Urothelium cell line (cell line): Measurements from ENCODE around the gene CKM.
"Not testable (repeated sequence)": the region's sequence is repeated elsewhere in the genome, so short reads cannot be mapped to it uniquely, and the experiment has no call there.

Source experiments
- DNase-seq: peaks from one replicate; pipeline ENCODE4 v3.0.0; 2011; ENCODE audit warnings: low spot score, mixed read lengths
- FAIRE-seq: peaks from 2 replicates; lab custom pipeline; 2011; peaks lifted over from hg19 to GRCh38; lab: Jason Lieb, UNC

The CKM gene

DNA sequence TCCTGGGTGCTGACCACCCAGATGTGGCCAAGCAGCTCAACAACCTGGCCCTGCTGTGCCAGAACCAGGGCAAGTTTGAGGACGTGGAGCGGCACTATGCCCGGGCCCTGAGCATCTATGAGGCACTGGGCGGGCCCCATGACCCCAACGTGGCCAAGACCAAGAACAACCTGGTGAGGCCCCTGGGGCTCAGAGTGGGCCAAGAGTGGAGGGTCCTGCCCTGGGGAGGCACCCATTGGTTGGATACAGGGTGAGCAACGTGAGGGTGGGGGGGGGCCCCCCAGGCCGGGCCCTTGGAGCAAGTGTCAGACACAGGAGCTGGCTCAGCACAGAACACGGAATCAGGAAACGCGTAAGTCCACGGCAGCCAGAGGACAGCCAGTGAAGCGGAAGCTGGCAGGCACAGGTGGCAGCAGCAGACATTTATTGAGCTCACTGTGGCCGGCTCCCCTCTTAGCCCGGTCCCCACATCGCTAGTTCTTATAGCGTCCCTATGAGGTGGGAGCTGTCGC lies 26.8 kb upstream of the CKM start:
- DNase-seq = no peak
- no peak for FAIRE-seq

DNA sequence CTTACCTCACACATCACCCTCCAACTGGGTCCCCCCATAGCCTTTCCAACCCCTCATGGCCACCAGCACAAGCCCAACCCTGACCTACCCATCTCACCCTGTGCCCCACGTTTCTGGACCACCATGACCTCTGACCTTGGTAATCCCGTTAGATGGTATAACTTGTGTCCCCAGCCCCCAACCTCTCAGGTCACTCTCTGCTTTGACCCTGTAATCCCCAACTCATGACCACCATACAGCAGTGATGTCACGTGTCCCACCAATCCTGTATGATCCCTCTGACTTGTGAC lies 26.4 kb upstream of the CKM start:
- DNase-seq = no peak
- FAIRE-seq = no peak

DNA sequence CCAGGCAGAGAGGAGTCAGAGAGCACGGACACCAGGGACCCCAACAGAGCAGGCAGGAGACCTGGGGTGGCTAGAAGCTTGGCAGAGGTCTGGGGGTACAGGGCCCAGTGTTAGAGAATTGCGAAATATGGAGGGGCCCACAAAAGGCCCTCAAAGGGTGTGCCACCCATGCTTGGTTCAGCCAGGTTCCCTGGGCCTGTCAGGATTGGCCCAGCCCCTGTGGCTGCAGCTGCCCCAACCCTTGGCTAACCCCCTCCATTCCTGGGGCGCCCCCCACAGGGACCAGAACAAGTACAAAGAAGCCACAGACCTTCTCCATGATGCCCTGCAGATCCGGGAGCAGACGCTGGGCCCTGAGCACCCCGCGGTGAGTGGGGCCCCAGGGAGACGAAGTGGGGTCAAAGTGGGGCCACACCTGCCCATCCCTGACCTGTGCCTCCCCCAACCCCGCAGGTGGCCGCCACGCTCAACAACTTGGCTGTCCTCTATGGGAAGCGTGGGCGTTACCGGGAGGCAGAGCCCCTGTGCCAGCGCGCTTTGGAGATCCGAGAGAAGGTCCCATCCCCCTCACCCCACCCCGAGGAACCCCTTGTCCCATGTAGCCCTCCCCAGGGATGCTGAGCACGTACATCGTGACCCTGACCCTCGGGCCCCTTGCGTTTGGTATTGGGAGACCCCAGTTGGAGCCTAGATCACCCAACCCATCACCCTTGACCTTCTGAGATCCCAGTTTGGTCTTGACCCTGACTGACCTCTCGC lies 25.9 kb upstream of the CKM start:
- DNase-seq (no peak), FAIRE-seq (no peak)

DNA sequence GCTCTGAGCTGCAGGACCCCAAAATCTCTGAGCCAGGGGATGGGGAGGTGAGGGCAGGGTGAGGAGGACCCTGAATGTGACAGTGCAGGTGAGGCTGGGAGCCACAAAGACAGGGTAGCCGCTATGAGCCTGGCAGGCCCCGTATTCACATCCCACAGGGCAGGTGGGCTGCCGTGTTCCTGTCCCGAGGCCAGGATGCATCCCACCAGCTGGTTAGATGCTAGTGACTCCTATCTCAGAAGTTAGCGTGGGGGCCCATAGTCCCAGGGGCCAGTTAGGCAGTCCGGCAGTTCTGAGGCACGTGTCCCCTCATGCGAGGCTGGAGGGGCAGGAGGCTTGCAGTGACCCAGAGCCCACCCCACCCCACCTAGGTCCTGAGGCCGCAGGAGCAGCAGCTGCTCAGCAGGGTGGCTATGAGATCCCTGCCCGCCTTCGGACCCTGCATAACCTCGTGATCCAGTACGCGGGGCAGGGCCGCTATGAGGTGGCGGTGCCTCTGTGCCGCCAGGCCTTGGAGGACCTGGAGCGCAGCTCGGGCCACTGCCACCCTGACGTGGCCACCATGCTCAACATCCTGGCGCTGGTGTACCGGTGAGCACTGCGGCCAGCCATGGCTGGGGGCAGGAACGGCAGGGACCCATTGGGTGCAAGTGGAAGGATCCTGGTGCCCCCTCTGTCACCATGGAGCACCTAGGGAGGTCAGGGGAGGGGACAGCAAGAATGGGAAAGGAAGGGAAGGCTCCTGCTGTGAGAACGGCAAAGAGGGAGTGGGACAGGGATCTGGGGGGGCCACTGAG lies 25.1 kb upstream of the CKM start:
- DNase-seq (no peak), FAIRE-seq (peak; percentile 13)

DNA sequence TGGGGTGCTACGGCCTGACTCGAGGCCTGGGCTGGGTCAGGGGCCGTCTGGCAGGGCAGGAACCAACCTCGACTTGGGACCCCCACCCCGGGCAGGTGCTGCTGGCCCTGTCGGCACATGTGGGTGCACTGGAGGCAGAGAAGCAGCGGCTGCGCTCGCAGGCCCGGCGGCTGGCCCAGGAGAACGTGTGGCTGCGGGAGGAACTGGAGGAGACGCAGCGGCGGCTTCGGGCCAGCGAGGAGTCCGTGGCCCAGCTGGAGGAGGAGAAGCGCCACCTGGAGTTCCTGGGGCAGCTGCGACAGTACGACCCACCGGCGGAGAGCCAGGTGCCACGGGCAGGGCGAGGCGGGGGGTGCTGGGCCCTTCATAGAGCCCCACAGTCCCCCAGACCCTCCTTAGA lies 23.8 kb upstream of the CKM start:
- DNase-seq = no peak

DNA sequence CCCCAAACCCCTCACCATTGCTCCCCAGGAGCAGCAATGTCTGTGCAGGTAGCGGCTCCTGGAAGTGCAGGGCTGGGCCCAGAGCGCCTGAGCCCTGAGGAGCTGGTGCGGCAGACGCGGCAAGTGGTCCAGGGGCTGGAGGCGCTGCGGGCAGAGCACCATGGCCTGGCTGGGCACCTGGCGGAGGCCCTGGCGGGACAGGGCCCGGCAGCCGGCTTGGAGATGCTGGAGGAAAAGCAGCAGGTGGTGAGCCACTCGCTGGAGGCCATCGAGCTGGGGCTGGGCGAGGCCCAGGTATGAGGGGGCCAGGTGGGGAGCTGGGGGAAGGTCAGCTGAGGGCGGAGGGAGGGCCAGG lies 22.8 kb upstream of the CKM start:
- FAIRE-seq (no peak), DNase-seq (no peak)

More for the DNA sequence above, 23.8 kb upstream of the CKM start:
- no peak for FAIRE-seq

DNA sequence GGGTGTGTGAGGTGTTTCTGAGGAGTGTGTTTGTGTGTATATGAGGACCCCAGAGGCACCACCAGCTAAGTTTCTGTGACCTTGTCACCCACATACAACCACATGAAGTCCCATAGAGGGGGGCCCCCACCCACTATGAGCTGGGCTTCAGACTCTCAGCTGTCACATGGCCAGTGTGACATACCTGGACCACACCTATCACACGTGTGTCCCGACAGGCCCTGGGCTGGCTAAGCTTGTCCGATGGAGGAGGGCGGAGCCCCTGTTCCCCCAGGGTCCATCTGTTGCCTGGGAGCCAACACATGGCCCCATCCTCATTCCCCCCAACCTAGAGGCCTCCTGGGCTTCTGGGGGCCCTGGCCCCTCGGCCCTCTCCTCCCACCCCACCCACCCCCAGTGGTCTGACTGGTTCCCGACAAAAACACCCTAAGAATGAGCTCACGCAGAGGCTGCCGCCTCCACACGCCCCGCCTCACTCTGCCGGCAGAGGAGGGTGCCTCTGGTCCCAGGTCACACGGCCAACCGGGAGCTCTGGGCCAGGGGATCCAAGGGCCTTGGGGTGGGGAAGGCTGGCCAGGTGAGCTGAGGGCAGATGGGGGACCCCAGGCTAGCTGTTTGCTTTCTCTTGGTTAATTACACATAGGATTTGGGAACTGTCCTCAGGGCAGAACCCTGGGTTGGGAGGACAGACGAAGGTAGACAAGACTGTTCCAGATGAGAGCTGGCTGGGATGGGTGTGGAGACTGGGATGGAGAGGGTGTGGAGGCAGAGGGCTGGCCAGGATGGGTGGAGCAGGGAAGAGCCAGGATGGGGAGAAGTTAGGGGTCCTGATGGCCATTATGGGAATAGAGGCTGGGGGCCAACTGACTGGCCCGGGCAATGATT lies 22.2 kb upstream of the CKM start:
- FAIRE-seq (no peak), DNase-seq (no peak)

DNA sequence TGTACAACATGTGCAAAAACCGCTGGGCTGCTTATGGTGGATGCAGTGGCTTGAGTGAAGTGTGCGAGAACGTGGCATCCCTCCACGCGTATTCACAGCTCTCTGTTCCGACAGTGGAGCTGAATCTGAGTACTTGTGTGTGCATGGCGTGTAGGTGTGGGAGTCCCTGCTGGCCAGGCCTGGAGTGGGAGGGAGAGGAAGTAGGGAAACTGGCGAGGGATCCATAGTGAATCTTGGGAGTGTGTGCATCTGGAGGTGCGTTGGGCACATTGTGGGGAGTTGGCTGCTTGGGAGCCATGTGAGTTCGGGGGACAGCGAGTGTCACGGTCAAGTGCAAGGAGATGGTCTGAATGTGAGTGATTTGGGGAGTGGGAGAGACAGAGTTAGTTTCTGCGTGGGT lies 20.2 kb upstream of the CKM start:
- no peak for FAIRE-seq
- no peak for DNase-seq

DNA sequence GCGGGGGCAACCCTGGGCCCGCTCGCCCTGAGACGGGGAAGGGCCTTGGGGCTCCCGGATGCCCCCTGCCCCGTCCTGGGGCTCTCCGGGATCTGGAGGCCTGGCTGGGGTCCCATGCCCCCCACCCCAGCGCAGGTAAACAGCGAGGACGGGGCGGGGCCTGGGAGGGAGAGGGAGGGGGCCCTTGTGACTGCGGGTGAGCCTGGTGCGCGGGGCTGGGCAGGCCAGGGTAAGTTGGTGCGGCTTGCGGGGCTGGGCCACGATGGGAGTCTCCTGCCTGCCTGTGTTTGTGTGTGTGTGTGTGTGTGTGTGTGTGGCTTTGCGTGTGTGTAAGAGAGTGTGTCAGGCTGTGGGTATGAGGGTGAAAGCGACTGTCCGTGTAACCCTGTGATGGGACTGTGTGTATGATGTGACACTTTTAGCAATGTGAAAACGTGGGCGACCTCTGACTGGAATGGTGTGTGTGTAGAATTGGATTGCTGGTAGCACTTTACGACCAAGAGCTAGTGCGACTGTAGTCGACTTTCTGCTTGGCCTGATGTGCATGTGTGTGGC lies 18.3 kb upstream of the CKM start:
- no peak for DNase-seq

DNA sequence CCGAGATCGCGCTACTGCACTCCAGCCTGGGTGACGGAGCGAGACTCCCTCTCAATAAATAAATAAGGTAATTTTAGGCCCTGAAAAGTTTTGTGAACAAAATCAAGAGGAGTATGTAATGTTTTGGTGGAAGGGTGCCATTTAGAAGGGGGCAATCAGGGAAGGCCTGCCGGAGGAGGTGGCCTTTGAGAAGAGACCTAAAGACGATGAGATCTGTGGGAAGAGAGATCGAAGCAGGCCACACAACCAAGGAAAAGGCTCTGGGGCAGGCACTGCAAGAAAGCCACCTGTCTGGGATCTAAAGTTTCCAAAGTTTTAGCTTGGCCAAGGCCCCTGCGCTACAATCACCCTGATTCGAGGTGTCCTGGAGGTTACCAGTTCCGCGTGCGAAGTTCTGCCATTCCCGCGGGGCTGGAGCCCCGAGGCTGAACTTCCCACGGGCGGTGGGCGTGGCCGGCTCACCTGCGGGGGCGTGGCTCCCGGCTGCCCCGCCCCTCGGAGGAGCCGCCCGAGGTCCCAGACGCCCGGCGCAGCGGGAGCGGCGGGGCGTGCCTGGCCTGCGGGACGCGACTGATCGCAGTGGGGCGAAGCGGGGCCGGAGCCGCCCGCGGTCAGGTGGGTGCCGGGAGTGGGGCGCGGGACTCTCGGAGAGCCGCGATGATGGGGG lies 17.7 kb upstream of the CKM start, which contains the start of gene KLC3:
Gene KLC3, plus strand, starts transcription at position 519 of the 667 bp plus-strand sequence. CDS start 4,792 bp downstream, outside the sequence.
- FAIRE-seq = no peak
- peak; percentile 81 for DNase-seq

More for the DNA sequence above, 18.3 kb upstream of the CKM start:
- peak; percentile 70 for FAIRE-seq

DNA sequence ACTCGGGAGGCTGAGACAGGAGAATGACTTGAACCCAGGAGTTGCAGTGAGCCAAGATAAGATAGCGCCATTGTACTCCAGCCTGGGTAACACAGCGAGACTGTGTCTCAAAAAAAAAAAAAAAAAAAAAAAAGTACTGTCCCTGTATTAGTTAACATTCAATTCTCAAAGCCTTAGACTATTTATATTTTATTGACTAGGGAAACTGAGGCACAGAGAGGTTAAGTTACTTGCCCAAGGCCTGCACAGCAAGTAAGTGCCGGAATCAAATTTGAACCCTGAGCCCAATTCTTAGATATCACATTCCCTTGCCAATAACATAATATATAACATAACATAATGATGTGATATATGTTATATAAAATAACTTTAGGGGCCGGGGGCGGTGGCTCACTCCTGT lies 17.0 kb upstream of the CKM start:
- no peak for DNase-seq
- FAIRE-seq = no peak

DNA sequence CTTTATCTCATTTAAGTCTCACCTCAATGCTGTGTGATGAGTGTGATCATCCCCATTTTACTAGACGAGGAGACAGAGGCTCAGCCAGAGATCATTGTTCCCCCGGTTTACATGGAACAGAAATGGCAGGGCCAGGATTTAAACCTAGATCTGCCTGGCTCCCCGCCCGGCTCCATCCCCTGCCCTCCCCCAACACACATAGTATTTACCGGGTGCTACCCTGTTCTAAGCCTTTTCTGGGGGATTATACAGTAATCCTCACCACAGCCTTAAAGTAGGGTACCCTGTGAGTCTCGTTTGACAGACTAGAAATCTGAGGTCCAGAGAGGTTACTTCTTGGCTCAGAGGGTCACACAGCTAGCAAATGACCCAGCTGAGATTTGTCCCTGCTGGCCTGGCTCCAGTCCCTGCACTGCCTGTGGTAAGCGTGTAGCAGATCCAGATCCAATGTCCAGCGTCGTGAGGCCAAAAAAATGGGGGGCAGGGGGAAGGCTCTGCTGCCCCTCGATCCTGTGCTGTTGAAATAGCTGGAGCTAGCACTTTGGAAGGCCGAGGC lies 14.1 kb upstream of the CKM start:
- FAIRE-seq = no peak
- DNase-seq = no peak

DNA sequence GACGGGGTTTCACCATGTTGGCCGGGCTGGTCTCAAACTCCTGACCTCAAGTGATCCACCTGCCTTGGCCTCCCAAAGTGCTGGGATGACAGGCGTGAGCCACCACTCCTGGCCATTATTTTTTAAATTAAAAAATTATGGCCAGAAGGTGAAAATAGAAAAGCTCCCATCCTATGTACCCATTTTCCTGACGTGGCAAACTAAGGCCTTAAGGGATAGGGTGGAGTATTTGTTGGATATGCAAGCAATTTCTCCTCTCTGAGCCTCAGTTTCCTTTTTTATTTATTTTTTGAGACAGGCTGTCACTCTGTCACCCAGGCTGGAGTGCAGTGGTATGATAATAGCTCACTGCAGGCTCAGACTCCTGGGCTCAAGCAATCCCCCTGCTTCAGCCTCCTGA lies 12.2 kb upstream of the CKM start:
- DNase-seq, FAIRE-seq: not testable (repeated sequence)

DNA sequence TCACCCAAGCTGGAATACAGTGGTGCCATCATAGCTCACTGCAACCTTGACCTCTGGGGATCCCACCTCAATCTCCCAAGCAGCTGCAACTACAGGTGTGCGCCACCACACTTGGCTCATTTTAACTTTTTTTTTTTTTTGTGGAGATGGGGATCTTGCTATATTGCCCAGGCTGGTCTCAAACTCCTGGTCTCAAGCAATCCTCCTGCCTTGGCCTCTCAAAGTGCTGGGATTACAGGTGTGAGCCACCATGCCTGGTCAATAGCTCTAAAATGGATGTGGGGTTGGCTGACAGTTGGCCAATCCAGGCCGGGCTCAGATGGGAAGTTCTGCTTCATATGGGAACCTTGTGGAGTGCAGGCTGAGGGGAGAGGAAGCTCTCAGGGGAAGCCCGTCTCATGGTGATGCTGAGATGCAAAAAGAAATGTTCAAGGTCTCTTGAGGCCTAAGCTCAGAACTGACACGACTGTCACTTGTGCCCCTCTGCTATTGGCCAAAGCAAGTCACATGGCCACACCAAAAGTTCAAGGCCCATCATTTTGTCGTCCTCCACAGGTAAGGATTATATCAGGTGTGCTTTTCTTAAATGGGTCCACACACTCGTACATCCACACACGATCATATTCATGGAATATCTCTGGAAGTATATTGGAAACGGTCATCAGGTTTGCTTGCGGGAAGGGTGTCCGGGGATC lies 11.1 kb upstream of the CKM start:
- no peak for FAIRE-seq

DNA sequence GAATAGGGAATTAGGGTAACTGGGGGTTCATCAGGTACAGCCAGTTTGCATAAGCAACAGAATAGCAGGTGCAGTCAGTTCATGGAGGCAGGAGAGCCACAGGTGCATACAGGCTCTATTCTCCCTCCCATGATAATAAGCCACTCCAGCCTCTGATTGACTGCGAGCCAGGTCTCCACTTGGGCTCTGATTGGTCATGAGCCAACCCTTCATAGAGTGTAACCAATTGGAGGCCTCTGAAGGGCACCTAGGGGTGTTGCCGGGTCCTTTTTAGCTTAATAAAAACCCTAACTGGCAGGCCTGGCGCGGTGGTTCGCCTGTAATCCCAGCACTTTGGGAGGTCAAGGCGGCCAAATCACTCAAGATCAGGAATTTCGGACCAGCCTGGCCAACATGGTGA lies 8.7 kb upstream of the CKM start:
- no peak for DNase-seq
- FAIRE-seq = no peak

More for the DNA sequence above, 11.1 kb upstream of the CKM start:
- DNase-seq = no peak

DNA sequence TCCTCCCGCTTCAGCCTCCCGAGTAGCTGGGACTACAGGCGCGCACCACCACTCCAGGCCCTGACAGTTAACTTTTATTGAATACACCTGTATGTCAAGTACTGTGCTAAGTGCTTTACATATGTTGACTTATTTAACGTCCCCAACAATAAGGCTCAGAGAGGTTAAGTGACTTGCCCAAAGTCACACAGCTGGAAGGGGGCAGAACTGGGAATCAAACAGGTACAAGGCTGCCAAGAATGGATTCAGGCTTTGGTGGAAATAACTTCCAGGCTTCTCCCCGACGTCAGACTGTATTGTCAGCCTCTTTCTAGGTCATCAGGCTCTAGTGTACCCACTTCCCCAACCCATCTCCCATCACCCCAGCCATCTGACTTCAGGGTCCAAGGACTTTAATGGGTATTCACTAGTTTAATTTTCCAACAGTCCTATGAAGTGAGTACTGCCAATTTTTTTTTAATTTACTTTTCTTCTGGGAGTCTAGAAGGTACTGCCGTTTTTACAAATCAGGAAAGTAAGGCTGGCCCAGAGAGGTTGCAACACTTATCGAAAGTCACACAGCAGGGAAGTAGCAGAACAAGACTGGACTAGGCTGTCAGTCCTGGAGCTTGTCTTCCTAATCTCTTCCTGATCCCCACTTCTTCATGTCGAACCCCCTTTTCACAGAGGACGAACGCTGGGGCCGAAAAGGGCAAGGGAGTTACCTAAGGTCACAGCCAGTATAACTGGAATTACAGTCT lies 4.9 kb upstream of the CKM start:
- no peak for FAIRE-seq
- no peak for DNase-seq

DNA sequence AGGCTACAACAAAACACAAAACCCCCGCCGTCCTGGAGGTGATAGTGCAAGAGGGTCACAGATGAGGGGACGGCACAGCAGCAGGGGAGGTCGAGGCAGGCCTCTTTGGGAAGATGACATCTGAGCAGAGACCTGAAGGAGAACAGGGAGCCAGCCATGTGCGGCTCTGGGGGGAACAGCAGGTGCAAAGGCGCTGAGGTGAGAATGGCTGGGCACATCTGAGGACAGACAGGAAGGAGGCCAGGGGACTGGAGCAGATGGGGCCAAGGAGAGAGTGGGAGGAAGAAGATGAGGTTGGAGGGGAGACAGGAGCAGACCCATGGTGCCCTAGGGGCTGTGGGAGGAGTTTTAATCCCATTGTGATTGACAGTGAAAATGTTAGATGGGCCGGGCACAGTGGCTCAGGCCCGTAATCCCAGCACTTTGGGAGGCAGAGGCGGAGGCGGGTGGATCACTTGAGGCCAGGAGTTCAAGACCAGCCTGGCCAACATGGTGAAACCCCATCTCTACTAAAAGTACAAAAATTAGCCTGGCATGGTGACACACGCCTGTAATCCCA lies 1.8 kb upstream of the CKM start:
- DNase-seq (no peak), FAIRE-seq (no peak)

DNA sequence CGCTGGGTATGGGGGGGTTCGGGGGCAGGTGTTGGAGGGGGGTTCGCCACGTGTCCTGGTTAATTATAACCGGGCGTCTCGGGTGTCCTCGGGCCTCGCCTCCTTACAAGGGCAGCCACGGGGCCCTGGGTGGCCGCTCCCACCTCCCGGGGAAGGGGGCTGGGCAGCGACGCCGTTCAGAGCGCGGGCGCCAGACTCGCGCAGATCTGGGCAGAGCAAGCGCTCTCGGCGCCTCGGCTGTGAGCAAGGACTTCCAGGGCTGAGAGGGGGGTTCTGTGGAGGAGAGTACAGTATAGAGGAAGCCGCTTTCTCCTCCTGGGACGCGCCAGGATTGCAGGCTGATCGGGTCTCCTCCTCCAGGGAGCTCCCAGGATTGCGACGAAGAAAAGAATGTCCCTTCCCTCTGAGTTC lies 1.0 kb upstream of the CKM start:
- FAIRE-seq (no peak), DNase-seq (no peak)
